Ishikawa (cell line): ENCODE data around the gene ERBB4.

Experiments used
- CREB1 ChIP-seq: IDR thresholded peaks from 2 replicates; pipeline ENCODE4 v1.6.1; 2012; ENCODE audit warnings: low read depth
- EP300 ChIP-seq: IDR thresholded peaks from 2 replicates; pipeline ENCODE4 v1.6.1; 2012; ENCODE audit warnings: borderline replicate concordance
- FOXM1 ChIP-seq: IDR thresholded peaks from 2 replicates; pipeline ENCODE4 v1.6.1; 2012; ENCODE audit warnings: low read depth, borderline replicate concordance
- RAD21 ChIP-seq: IDR thresholded peaks from 2 replicates; pipeline ENCODE4 v1.6.1; 2012; ENCODE audit warnings: low read depth
- TCF12 ChIP-seq: IDR thresholded peaks from 2 replicates; pipeline ENCODE4 v1.6.1; 2012; ENCODE audit warnings: low read depth
- YY1 ChIP-seq: IDR thresholded peaks from 2 replicates; pipeline ENCODE4 v1.6.1; 2012; ENCODE audit warnings: low read depth
- TF ChIP-seq, protein P1 (sequence below): IDR thresholded peaks from 2 replicates; pipeline ENCODE4 v1.6.1; 2012; ENCODE audit warnings: low read depth, mild to moderate bottlenecking
- TF ChIP-seq, protein P2 (sequence below): IDR thresholded peaks from 2 replicates; pipeline ENCODE4 v1.6.1; 2012
- TF ChIP-seq, protein P3 (sequence below): IDR thresholded peaks from 2 replicates; pipeline ENCODE4 v1.6.1; 2012

DNA sequence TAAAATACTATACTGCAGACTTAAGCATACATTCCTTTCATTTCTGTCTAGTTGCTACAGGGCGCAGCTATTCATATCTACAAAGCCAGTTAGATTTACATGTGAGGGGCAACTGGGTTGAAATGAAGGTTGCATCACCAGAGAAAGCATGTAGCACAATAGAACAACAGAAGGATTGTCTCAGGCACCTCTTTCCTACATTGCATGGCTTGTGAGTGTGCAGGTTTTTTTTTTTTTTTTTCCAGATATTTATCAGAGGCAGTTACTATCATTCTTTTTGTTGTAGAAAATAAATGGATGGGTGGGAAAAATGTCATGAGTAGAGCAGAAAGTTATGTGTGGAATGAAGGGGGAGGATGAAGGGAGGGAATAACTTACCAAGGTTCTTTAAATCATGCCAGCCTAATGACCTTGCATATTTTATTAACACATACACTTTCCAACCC, 86.8 kb downstream of the ERBB4 start:
- peak; percentile 42; the same call in 1 of the 2 replicates for TF ChIP-seq TCF12
- no peak for TF ChIP-seq RAD21
- no peak for TF ChIP-seq CREB1
- peak; percentile 61; the same call in 1 of the 2 replicates for TF ChIP-seq EP300
- TF ChIP-seq, protein P1, sequence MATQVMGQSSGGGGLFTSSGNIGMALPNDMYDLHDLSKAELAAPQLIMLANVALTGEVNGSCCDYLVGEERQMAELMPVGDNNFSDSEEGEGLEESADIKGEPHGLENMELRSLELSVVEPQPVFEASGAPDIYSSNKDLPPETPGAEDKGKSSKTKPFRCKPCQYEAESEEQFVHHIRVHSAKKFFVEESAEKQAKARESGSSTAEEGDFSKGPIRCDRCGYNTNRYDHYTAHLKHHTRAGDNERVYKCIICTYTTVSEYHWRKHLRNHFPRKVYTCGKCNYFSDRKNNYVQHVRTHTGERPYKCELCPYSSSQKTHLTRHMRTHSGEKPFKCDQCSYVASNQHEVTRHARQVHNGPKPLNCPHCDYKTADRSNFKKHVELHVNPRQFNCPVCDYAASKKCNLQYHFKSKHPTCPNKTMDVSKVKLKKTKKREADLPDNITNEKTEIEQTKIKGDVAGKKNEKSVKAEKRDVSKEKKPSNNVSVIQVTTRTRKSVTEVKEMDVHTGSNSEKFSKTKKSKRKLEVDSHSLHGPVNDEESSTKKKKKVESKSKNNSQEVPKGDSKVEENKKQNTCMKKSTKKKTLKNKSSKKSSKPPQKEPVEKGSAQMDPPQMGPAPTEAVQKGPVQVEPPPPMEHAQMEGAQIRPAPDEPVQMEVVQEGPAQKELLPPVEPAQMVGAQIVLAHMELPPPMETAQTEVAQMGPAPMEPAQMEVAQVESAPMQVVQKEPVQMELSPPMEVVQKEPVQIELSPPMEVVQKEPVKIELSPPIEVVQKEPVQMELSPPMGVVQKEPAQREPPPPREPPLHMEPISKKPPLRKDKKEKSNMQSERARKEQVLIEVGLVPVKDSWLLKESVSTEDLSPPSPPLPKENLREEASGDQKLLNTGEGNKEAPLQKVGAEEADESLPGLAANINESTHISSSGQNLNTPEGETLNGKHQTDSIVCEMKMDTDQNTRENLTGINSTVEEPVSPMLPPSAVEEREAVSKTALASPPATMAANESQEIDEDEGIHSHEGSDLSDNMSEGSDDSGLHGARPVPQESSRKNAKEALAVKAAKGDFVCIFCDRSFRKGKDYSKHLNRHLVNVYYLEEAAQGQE, result no peak
- TF ChIP-seq FOXM1, result no peak
- TF ChIP-seq, protein P2, sequence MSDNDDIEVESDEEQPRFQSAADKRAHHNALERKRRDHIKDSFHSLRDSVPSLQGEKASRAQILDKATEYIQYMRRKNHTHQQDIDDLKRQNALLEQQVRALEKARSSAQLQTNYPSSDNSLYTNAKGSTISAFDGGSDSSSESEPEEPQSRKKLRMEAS, result peak; percentile 34; the same call in 1 of the 2 replicates
- TF ChIP-seq, protein P3, sequence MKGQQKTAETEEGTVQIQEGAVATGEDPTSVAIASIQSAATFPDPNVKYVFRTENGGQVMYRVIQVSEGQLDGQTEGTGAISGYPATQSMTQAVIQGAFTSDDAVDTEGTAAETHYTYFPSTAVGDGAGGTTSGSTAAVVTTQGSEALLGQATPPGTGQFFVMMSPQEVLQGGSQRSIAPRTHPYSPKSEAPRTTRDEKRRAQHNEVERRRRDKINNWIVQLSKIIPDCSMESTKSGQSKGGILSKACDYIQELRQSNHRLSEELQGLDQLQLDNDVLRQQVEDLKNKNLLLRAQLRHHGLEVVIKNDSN, result no peak
- TF ChIP-seq YY1, result no peak
